GM18517 (cell line): ENCODE results near the gene ATP10B.
"Not testable (repeated sequence)": the region's sequence is repeated elsewhere in the genome, so short reads cannot be mapped to it uniquely, and the experiment has no call there.

Experiments used
- ATAC-seq: cut with Tn5 transposase; IDR thresholded peaks from one replicate; pipeline ENCODE4 v1.9.1; 2021; ENCODE audit warnings: mild to moderate bottlenecking, moderate library complexity; ENCODE audit not compliant: unreplicated experiment

The ATP10B gene, protein sequence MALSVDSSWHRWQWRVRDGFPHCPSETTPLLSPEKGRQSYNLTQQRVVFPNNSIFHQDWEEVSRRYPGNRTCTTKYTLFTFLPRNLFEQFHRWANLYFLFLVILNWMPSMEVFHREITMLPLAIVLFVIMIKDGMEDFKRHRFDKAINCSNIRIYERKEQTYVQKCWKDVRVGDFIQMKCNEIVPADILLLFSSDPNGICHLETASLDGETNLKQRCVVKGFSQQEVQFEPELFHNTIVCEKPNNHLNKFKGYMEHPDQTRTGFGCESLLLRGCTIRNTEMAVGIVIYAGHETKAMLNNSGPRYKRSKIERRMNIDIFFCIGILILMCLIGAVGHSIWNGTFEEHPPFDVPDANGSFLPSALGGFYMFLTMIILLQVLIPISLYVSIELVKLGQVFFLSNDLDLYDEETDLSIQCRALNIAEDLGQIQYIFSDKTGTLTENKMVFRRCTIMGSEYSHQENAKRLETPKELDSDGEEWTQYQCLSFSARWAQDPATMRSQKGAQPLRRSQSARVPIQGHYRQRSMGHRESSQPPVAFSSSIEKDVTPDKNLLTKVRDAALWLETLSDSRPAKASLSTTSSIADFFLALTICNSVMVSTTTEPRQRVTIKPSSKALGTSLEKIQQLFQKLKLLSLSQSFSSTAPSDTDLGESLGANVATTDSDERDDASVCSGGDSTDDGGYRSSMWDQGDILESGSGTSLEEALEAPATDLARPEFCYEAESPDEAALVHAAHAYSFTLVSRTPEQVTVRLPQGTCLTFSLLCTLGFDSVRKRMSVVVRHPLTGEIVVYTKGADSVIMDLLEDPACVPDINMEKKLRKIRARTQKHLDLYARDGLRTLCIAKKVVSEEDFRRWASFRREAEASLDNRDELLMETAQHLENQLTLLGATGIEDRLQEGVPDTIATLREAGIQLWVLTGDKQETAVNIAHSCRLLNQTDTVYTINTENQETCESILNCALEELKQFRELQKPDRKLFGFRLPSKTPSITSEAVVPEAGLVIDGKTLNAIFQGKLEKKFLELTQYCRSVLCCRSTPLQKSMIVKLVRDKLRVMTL (N-terminal part only)

DNA sequence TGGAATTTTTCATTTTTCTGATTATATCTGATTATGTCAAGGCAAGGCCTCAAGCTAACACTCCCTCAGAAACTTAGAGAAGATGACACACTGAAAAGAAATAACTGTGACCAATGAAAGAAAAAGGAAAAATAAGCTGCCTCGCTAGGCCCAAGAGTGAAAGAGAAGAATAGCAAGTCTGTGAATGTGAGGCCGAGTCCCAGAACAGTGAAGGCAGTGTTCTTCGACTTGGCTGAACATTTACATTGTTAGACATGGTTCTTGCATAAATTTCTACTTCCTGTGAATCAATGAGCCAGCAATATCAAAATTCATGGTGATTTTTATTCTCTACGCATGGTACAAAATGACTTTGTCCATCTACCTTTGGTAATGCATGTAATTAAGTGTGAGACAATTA is at the start of gene ATP10B:
Gene ATP10B, minus strand, starts transcription at position 163 of the 400 bp plus-strand sequence. CDS start 164,137 bp downstream, outside the sequence.
- no peak for ATAC-seq

DNA sequence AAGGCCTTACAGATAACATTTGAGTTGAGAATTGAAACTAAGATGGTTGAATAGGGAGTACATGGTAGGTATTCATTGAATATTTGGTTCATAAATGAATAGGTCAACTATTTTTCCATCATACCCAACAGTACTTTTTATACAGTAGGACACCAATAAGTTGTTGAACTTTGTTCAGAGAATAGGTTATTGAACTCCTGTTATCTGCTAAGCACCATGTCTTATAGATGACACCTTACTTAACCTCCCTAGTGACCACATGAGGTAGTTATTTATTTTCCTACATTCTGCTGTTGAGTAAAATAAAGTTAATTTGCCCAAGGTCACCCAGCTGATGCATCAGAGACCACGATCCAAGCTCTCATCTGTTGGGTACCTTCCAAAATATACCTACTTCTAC is 49.6 kb upstream of the ATP10B start:
- no peak for ATAC-seq

DNA sequence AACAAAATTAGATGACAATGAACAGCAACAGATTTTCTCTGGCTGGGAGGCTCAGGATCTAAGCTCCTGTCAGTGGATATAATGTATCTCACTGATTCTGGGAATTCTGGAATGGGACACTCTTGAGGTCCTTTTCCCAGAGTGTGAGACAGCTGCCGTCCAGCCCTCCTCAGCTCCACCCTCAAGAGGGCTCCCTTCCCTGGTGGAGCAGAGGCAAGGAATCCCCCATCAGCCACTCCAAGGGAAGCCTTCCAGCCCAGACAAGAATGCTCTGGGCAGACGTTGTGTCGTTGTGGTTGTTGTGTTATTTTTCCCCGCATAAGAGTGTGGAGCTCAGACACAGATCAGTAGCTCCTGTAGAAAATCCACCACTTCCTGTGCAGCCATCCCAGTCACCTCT is 47.7 kb upstream of the ATP10B start:
- ATAC-seq: no peak

DNA sequence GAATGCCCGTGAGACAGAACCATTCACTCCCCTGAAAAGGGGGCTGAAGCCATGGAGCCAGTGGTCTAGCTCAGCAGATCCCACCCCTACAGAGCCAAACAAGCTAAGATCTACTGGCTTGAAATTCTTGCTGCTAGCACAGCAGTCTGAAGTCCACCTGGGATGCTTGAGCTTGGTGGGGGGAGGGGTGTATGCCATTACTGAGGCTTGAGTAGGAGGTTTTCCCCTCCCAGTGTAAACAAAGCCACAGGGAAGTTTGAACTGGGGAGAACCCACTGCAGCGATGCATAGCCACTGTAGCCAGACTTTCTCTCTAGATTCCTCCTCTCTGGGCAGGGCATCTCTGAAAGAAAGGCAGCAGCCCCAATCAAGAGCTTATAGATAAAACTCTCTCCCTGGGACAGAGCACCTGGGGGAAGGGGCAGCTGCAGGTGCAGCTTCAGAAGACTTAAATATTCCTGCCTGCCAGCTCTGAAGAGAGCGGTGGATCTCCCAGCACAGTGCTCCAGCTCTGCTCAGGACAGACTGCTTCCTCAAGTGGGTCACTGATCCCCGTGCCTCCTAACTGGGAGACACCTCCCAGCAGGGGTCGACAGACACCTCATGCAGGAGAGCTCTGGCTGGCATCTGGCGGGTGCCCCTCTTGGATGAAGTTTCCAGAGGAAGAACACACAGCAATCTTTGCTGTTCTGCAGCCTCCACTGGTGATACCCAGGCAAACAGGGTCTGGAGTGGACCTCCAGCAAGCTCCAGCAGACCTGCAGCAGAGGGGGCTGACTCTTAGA is 41.4 kb upstream of the ATP10B start:
- not testable (repeated sequence) for ATAC-seq

DNA sequence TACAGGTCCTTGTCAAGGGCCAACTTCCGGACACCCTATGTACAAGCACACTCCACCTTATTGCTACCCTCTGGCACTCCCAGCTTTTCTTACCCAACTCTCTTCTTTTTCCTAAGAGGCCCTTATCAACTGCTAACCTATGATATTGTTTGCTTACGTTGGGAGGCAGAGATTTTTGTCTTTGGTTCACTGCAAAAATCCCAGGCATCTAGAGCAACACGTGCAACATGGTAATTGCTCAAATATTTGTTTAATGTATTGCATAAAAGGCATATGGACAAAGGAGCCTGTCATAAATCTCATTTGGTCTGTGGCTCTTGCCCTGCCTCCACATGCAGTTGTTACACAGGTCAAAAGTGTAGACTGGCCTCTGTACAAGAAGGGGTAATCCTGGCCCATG is 35.8 kb upstream of the ATP10B start:
- ATAC-seq: no peak

DNA sequence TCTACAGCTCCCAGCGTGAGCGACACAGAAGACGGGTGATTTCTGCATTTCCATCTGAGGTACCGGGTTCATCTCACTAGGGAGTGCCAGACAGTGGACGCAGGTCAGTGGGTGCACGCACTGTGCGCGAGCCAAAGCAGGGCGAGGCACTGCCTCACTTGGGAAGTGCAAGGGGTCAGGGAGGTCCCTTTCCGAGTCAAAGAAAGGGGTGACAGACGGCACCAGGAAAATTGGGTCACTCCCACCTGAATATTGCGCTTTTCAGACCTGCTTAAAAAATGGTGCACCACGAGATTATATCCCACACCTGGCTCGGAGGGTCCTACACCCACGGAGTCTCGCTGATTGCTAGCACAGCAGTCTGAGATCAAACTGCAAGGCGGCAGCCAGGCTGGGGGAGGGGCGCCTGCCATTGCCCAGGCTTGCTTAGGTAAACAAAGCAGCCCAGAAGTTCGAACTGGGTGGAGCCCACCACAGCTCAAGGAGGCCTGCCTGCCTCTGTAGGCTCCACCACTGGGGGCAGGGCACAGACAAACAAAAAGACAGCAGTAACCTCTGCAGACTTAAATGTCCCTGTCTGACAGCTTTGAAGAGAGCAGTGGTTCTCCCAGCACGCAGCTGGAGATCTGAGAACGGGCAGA is 21.7 kb upstream of the ATP10B start:
- not testable (repeated sequence) for ATAC-seq

DNA sequence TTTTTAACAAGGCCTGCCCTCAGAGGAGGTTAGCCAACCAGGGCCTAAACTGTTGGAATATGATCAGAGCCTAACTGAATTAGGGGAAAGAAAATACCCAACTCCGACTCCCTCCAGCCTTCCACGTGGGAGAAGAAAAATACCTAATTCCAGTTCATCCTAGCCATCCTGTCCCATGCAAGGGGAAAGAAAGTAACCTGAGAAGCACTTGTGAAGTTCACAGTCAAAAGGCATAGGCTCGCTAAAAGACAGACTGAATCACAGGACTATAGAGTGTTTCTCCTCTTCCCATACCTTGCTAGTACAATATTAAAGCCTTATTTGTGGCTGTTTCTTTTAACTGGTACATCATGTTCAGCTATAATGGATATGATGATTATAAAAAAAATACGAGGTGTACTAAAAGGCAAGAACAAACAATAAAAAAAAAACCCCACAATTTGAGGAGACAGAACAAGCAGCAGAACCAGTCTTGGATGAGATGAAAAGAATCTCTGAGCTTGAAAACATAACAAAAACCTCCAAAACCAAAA is 18.0 kb upstream of the ATP10B start:
- no peak for ATAC-seq

DNA sequence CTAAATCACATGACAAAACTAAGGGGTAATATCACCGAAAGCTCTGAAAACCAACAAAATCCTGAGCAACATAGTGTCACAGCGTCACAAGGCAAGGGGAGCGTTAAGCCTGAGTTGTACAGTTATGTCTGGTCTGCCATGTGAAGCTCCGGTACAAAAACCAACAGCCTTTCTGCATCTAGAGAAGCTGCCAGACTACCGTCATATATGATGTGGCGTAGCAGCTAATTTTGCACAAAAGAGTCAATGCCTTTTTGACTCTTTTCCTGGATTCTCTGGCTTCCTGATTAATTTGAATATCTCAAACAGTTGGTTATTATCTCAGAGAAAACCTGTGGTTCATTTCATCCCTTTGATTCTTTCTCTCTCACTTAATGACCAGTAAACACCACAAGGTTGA is 16.0 kb upstream of the ATP10B start:
- ATAC-seq: no peak

DNA sequence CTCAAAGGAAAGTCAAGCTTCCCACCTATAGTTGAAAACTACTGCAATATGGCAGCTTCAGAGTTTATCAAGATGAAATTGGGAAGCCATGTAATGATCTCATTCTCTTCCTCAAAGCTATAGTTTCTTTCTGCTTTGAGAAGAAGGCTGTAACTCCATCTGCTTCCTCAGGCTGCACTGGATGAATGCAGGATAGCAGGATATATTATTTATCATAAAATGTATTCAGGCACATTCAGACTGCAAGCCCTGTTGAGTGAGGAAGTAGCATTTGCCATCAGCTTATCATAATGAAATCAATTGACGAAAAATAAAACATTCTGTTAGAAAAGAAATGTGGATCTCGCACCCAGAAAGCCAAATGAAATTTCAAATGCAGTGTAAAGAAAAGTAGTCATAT is 560 bp downstream of the ATP10B start:
- no peak for ATAC-seq

DNA sequence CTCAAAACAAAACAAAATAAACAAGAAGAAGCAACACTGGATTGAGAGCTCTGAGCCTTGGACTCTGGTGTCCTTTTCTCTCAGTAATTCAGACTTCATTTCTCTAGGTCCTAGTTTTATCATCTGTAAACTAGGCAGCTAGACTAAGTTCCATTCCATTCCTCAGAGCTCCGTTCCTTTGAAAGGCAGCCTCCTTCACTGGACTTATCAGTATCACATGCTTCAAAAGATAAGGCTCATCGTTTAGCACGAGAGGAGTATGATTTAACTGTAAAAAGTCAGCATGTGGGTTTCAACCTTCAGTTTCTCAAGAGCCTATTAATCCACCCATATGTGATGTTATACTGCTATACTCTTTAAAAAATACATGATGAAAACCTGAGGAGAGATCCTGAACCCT is 1.6 kb downstream of the ATP10B start:
- ATAC-seq: no peak

DNA sequence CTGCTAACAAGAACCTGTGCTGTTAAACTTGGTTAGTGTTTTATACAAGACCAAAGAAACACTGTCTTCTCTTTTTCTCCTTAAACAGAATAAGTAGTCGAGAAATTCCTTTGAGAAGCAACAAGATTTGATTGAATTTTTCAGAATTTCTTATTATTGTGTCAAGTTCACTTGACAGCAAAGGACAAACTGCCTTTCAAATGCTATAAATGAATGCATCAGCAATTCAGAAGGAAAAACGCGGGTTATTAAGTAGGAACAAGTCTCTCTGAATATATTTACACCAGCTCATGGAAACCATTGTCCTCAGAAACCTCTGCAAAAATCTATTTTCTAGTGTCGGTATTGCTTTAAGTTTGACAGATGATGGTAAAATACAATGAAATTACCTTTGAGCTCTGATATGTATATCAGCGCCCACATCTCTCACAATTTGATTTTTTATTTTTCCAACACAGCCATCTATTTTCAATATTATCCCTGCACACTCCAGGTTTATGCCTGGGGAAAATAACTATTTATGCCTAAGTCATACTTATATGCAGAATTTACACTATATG is 4.4 kb downstream of the ATP10B start:
- no peak for ATAC-seq

DNA sequence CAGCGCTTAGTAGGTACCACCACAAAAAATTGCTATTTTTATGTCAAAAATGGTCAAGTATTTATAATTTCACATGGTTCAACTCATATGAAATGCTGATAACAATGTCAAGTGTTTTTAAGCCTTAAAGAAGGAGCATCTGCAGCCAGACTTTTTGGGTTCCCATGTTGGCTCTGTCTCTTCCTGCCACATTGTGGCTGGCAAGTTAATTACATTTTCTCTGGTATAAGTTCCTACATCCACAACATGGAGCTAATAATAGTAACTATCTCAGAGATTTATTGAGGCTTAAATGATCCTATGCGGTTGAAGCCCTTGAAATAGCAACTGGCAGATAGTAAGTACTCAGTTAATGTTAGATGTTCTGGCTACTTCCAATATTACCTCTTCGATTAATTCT is 5.4 kb downstream of the ATP10B start:
- ATAC-seq: no peak

DNA sequence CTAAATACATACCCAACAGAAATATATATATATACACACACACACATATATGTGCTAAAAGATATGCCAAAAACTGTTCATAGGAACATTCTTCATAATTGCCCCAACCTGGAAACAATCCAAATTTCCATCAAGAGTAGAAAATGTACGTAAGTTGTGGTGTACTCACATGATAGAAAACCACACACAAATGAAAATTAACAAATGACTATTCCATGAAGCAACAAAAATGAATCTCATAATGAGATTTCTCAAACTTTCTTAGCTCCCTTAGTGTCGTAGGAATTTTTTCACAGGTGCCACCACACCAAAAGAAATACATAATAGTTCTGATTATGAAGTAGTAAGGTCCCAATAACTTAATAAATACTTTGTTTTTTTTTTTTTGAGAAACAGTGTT is 7.8 kb downstream of the ATP10B start:
- ATAC-seq: no peak

DNA sequence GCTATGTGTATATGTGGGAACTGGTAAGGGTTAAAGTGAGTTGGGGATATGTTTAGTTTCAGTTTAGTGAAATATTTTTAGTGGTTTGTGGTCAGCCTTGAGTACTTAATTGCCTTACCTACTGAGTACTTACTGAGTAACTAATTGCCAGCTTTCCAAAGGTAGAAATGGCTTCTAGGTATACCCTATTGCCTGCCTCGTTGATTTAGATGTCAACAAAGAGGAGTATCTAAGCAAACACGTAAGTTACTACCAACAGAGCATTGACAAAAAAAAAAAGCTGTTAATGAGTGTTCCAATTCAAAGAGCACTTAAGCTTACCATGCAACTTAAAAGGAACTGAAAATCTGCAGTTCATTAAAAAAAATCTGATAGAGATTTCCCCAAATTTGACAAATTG is 8.8 kb downstream of the ATP10B start:
- peak; percentile 98 for ATAC-seq

DNA sequence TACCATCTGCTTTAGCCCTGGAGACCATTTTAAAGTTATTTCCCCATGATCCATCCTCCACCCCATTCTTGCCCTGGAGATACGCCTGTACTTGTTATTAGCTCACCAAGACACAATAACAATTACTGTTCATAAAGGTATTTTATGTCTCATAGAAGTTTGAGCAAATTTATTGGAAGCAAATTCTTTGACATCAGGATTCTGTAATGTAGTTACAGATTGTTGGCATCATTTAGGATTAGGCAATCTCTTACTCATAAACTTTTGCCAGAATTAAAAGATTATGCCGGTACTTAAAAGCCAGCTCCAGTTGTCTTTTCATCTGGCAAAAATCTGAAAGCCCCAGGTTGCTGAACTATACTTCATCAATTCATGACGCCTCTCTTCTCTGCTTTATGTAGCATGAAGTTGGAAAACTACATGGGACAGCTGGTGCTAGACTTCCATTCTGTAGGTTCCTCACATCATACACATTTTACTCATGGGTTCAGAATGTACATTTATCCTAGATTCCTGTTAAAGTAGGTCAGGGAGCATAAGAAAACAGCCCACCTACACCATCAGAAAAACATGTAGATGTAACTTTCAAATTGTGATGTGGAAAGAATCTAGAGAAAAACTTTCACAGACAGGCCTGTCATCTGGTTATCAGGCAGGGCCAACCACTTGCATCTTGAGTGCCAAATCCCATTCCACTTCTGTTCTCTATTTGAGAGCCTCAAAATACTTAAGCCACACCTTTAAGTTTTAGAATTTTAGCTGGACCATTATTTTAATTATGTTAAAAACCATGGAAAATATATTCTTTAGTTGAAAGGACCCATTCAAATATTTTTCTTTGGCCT is 14.0 kb downstream of the ATP10B start:
- ATAC-seq: no peak

DNA sequence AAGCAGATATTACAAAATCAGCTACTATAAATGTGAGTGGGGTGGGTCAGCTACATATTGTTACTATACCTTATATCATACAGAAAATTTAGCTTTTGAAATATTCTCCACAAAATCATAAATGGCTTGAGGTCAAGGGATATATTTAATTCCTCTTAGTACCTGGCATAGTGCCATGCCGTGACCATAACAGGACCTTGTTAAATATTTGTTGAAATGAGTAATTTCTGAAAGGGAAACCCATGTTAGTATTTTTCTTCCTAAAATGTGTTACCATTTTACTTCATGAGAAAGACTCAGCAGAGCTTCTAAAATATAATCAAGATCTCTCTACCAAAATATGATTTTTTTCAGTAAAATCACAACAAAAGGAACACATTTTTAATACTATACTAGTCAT is 14.8 kb downstream of the ATP10B start:
- no peak for ATAC-seq

DNA sequence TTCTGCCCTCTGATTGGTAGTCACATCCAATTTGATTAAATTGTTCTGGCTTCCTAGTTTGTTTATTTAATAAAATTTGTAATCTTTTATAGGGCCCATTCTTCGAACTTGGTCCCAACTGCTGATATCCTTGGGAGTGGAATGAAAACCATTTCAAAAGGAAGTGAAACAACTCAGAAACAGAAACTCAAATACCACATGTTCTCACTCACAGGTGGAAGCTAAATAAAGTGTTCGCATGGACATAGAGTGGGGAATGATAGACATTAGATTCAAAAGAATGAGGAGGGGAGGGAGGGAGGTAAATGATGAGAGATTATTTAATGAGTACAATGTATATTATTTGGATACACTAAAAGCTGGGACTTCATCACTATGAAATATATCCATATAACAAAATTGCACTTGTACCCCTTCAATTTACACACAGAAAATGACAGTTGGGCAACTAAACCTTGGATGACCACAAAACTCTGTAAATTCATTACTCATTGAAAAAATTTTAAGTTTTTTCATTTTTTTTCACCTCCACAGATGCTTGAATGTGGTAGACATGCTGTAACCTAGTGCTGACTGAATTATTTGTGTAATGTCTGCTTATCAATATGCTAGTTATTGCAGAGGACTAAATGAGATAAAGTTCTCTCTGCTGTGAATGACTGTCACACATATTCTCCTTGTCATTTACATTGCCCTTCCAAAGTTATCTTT is 16.0 kb downstream of the ATP10B start:
- ATAC-seq: peak; percentile 55

DNA sequence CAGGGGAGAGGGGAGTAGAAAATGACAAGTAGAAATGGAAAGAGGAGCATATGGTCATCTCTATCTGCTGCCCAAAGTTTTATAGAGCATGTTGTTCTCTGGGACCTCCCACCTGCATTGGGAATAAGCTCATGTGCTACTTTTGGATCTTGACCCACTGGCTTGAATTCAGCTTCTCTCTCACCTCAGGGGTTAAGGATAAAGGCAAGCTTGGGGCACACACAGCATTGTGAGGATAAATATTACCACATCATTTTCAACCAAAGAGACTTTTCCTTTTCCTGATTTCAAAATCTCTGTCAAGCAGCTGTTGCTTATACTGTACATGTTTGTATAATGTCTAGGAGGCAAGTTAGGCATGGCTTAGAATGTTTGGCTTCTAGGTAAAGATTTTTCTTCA is 16.6 kb downstream of the ATP10B start:
- ATAC-seq: peak; percentile 11
